Endothelial cell of umbilical vein (primary cell): ENCODE results near the gene CTBP2. TPM values are rescaled to one million over a fixed set of nuclear protein-coding genes. Genes with fewer than 3 reads are reported as not detected.

Source experiments
- BruUV-seq: library from RNA; stranded (reverse); fragments of 400-500 nt; replicated peaks from 2 replicates; lab custom pipeline; 2021; lab: Mats Ljungman, UMichigan
- CTCF ChIA-PET: fragments of 300-600, 350-600 bp; sonication (Branson Sonifier 250); formaldehyde crosslinking; loops from one replicate; lab custom pipeline; 2021; ENCODE audit warnings: antibody characterized with exemption, inconsistent platforms; lab: Charles Lee
- POLR2A ChIA-PET: fragments of 300-600, 350-600 bp; sonication (Branson Sonifier 250); formaldehyde crosslinking; loops from one replicate; lab custom pipeline; 2021; ENCODE audit warnings: antibody characterized with exemption, inconsistent platforms; lab: Charles Lee
- DNase-seq: peaks from one replicate; pipeline ENCODE4 v3.0.0-alpha.2; 2011; ENCODE audit warnings: low read depth, low spot score
- FAIRE-seq: peaks from 2 replicates; lab custom pipeline; 2011; peaks lifted over from hg19 to GRCh38; lab: Jason Lieb, UNC
- H2AFZ ChIP-seq: 2 replicates; pipeline ENCODE4 v1.6.0; 2012; ENCODE audit warnings: low read depth, low read length, control low read depth, inconsistent platforms
- H3K27ac ChIP-seq: 2 replicates; pipeline ENCODE4 v1.5.1; 2011; ENCODE audit warnings: low read depth, mild to moderate bottlenecking, control low read depth, low read length, moderate library complexity; ENCODE audit not compliant: insufficient read depth
- H3K27me3 ChIP-seq, 2 experiments: 2 replicates each; pipeline versions ENCODE4 v1.6.0 to v1.6.1; 2011; ENCODE audit warnings: low read length in 2 of 2, mixed read lengths in 1 of 2; ENCODE audit not compliant: control insufficient read depth in 2 of 2, insufficient read depth in 2 of 2
- H3K36me3 ChIP-seq, 2 experiments: 2 replicates in 1 of 2; 3 replicates in 1 of 2; pipeline ENCODE4 v1.5.1; 2011; ENCODE audit warnings: low read length in 2 of 2, mild to moderate bottlenecking in 1 of 2, moderate library complexity in 1 of 2; ENCODE audit not compliant: control insufficient read depth in 2 of 2, insufficient read depth in 2 of 2; ENCODE audit errors: extremely low read depth in 1 of 2
- H3K4me1 ChIP-seq: 3 replicates; pipeline ENCODE4 v1.5.1; 2011; ENCODE audit warnings: mild to moderate bottlenecking, low read length; ENCODE audit not compliant: control insufficient read depth, insufficient read depth; ENCODE audit errors: extremely low read depth
- H3K4me2 ChIP-seq: 2 replicates; pipeline ENCODE4 v1.6.1; 2011; ENCODE audit warnings: low read length, control low read depth, mixed read lengths; ENCODE audit not compliant: insufficient read depth
- H3K4me3 ChIP-seq, 3 experiments: fragments of 200-600 bp in 1 of 3; sonication (generic), shearing (Covaris generic) in 1 of 3; replicated peaks in 1 of 3; 2 replicates each; pipeline ENCODE4 v1.5.1; 2011 to 2016; ENCODE audit warnings: control low read depth in 3 of 3, low read length in 3 of 3, mild to moderate bottlenecking in 2 of 3, inconsistent platforms in 1 of 3, low read depth in 1 of 3, moderate library complexity in 1 of 3; ENCODE audit not compliant: insufficient read depth in 1 of 3
- H3K79me2 ChIP-seq: 2 replicates; pipeline ENCODE4 v1.6.0; 2012; ENCODE audit warnings: low read length, inconsistent platforms; ENCODE audit not compliant: control insufficient read depth, insufficient read depth
- H3K9ac ChIP-seq: replicated peaks from 2 replicates; pipeline ENCODE3; 2011; ENCODE audit warnings: low read length, control low read depth; ENCODE audit not compliant: insufficient read depth; ENCODE audit errors: extremely low read depth
- H3K9me1 ChIP-seq: replicated peaks from 3 replicates; pipeline ENCODE4 v1.6.0; 2011; ENCODE audit warnings: mild to moderate bottlenecking, low read length; ENCODE audit not compliant: control insufficient read depth, insufficient read depth; ENCODE audit errors: extremely low read depth
- H3K9me3 ChIP-seq: replicated peaks from 2 replicates; pipeline ENCODE4 v1.5.1; 2012; ENCODE audit warnings: low read length, inconsistent platforms; ENCODE audit not compliant: control insufficient read depth, insufficient read depth
- H4K20me1 ChIP-seq: replicated peaks from 2 replicates; pipeline ENCODE3; 2011; ENCODE audit warnings: mild to moderate bottlenecking, low read length; ENCODE audit not compliant: control insufficient read depth, insufficient read depth; ENCODE audit errors: extremely low read depth
- CTCF ChIP-seq, 2 donors: IDR thresholded peaks; 1 replicate in 1 of 2; 2 replicates in 1 of 2; pipeline ENCODE4 v1.5.1; 2011; ENCODE audit warnings: low read length in 2 of 2, mild to moderate bottlenecking in 2 of 2, moderate library complexity in 2 of 2, control low read depth in 1 of 2, inconsistent platforms in 1 of 2, low read depth in 1 of 2; ENCODE audit not compliant: insufficient read depth in 1 of 2; ENCODE audit errors: extremely low read depth in 1 of 2
- EZH2 ChIP-seq: IDR thresholded peaks from 2 replicates; pipeline ENCODE4 v1.6.1; 2012; ENCODE audit warnings: borderline replicate concordance, low read depth, mild to moderate bottlenecking, moderate library complexity, low read length, inconsistent platforms; ENCODE audit not compliant: severe bottlenecking
- FOS ChIP-seq: IDR thresholded peaks from 2 replicates; pipeline ENCODE4 v1.6.1; 2011; ENCODE audit warnings: mild to moderate bottlenecking, low read length, moderate library complexity, borderline replicate concordance; ENCODE audit not compliant: insufficient read depth
- GATA2 ChIP-seq: IDR thresholded peaks from 2 replicates; pipeline ENCODE4 v1.7.0; 2011; ENCODE audit warnings: low read depth, mild to moderate bottlenecking, moderate library complexity, mixed read lengths, low read length; ENCODE audit not compliant: insufficient read length, insufficient read depth
- JUN ChIP-seq: IDR thresholded peaks from 2 replicates; pipeline ENCODE4 v1.6.1; 2011; ENCODE audit warnings: borderline replicate concordance, low read depth; ENCODE audit not compliant: insufficient read length, insufficient read depth
- MYC ChIP-seq: IDR thresholded peaks from one replicate; pipeline ENCODE4 v1.6.1; 2011; ENCODE audit warnings: mild to moderate bottlenecking, low read depth, low read length
- POLR2A ChIP-seq: IDR thresholded peaks from 2 replicates; pipeline ENCODE4 v1.6.1; 2012; ENCODE audit warnings: low read depth, mild to moderate bottlenecking, control low read depth, low read length
- POLR2AphosphoS5 ChIP-seq: IDR thresholded peaks from 2 replicates; pipeline ENCODE4 v1.6.1; 2012; ENCODE audit warnings: low read depth, mild to moderate bottlenecking, control low read depth, low read length, moderate library complexity; ENCODE audit not compliant: insufficient read depth
- dilution Hi-C: fragments of 300-500 bp; cut with MboI; formaldehyde crosslinking; loops from one replicate; pipeline ENCODE4 v1.15.0; 2019; ENCODE audit warnings: low sequenced_read_pairs; ENCODE audit not compliant: extremely low pct_ligation_motif_present
- intact Hi-C: fragments of 100-400 bp; cut with micrococcal nuclease; formaldehyde crosslinking; loops from one replicate; pipeline ENCODE4 v1.10.0; 2022
- polyA plus RNA-seq, 4 experiments: library from polyadenylated mRNA; depleted of rRNA in 3 of 4; stranded (reverse) in 3 of 4; unstranded in 1 of 4; fragments of >200 nt; gene quantifications; 2 replicates each; pipeline versions ENCODE4 v1.2.1 to v1.2.3, GENCODE V29; 2011 to 2012; ENCODE audit warnings: missing spikeins in 1 of 4
- total RNA-seq: library from RNA; stranded (reverse); gene quantifications from 2 replicates; pipeline ENCODE4 v1.2.3, GENCODE V29; 2021
- TF ChIP-seq, protein P1 (sequence below): IDR thresholded peaks from 2 replicates; pipeline ENCODE4 v1.6.1; 2011; ENCODE audit not compliant: insufficient read depth, insufficient read length

Gene CTBP2
- total and polyA plus RNA-seq, 2 donors (not counting 3 experiments of a cell fraction or from before 2014, with no cell fraction given), result 118 to 128 TPM

DNA sequence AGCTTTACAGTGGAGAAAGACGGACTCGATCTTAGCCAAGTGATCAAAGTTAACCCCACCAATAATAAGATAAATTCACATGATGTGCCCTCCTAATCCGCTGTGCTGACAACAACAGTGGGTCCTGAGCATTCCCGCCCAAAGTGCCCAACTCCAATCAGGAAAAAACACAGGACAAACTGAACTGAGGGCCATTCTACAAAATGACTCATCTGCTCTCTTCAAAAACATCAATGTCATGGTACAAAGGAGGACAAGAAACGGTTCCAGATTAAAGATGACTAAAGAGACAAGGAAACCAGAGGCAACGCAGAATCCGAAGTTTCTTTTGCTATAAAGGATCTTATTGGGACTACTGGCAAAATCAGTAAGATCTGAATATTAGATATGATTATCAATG, 79.4 kb downstream of the CTBP2 start:
- H3K9ac ChIP-seq, result peak overlapping the region; percentile 48
- peak overlapping the region; percentile 66 for H3K27ac ChIP-seq
- H2AFZ ChIP-seq, result no peak overlapping the region
- peaks cover 65% of the 10 kb centered on the region for H3K79me2 ChIP-seq
- H3K4me3 ChIP-seq, result no peak overlapping the region
- no peaks in the 10 kb centered on the region for H4K20me1 ChIP-seq
- peak; percentile 68 for TF ChIP-seq FOS
- TF ChIP-seq POLR2AphosphoS5, result no peak
- no peak for TF ChIP-seq POLR2A
- TF ChIP-seq EZH2, result no peak
- TF ChIP-seq CTCF (IDR thresholded peaks at IDR 0.05; ENCODE audit: extremely low read depth in 1 of 2, insufficient read depth in 1 of 2, low read depth in 1 of 2, low read length in 2 of 2), result no peak
- TF ChIP-seq GATA2, result no peak
- TF ChIP-seq JUN, result peak; percentile 76
- TF ChIP-seq MYC, result no peak
- TF ChIP-seq, protein P1, sequence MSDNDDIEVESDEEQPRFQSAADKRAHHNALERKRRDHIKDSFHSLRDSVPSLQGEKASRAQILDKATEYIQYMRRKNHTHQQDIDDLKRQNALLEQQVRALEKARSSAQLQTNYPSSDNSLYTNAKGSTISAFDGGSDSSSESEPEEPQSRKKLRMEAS, result no peak
- BruUV-seq, result no TSS peak
- ChIA-PET POLR2A (no interaction called here), CTCF (no interaction called here)
- H3K36me3 ChIP-seq, result peaks cover 0 to 6% of the 10 kb centered on the region in 2 experiments
- H3K9me1 ChIP-seq, result no peaks in the 10 kb centered on the region
- FAIRE-seq, result peak; percentile 73
- intact Hi-C loops (no loop called here), dilution Hi-C loops (no loop called here)
- no peaks in the 10 kb centered on the region for H3K27me3 ChIP-seq
- peaks cover 68% of the 10 kb centered on the region for H3K4me1 ChIP-seq
- peak; percentile 54 for DNase-seq
- peak overlapping the region; percentile 36 for H3K4me2 ChIP-seq
- no peaks in the 10 kb centered on the region for H3K9me3 ChIP-seq
